ENCODE measurements around the gene PPARD.

DNA sequence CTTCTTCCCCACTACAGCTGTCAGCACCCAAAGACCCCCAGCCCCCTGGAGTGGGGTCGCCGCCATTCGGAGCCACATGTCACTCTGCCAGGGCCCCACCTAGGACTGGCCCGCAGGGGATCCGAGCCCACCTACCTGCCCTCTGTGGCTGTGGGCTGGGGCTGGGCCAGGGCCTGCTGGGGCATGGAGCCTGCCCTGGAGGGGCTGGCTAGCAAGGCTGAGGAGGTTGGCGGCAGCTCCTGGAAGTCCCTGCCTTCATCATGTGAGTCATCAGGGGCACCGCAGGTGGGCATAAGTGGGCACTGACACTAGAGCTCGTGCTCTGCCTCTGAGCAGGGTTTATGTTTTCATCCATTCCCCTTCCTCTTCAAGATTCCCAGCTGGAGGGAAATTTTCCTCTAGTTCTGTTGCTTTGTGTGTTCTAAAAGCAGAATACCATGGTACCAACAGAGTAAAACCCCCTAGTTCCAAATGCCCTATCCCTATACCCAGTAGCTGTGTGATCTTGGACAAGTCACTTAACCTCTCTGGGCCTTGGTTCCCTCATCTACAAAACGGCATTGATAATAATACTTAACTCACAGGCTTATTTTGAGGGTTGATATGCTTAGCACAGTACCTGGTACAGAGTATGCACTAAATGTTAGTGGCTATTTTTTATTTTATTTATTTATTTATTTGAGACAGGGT lies 101.1 kb downstream of the PPARD start:
- TF ChIP-seq POLR2A (IDR thresholded peaks at IDR 0.05; ENCODE audit: low read depth, low read length), result no peak
- no peak for TF ChIP-seq PAX5 (IDR thresholded peaks at IDR 0.05; ENCODE audit: insufficient read depth, low read length, severe bottlenecking)
- TF ChIP-seq POLR2AphosphoS5 (IDR thresholded peaks at IDR 0.05; ENCODE audit: low read depth, low read length), result no peak
- no peak for TF ChIP-seq TAF1 (IDR thresholded peaks at IDR 0.05; ENCODE audit: low read depth, low read length)
- no peak for TF ChIP-seq POU2F2 (IDR thresholded peaks at IDR 0.05; ENCODE audit: low read depth, low read length)
- no peak for TF ChIP-seq SPI1 (IDR thresholded peaks at IDR 0.05; ENCODE audit: low read depth, low read length)
